ENCODE measurements around the gene SPATC1L.

SPATC1L gene

DNA sequence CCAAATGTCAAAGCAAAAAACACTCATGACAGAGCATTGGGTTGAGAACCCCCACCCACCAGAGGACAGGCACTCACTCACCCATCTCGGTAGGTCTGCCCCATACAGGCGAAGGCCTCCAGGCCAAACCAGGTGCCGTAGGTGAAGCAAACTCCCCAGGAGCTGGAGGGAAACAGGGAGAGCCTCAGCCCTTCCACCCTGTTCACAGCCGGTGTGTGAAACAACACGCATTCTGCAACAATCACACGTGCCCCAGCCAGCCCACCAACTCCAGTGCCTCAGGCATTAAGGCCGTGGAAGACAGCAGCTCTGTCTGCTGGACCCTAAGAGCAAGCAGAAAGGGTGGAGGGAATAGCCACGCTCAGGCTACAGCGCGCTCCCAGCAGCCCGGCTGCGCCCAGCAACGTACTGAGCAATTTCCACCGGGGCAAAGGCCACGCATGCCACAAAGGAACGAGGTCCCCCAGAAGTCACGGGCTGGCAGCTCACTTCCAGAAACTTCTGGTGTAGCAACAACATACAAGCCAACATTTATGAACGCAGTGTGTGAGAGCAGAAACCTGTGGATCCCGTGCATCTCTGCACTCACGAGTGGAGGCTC, 11.4 kb upstream of the SPATC1L start:
- Histone ChIP-seq H3K36me3 (ENCODE audit: control insufficient read depth in 4 of 4, insufficient read depth in 4 of 4, low read length in 3 of 4) (peaks cover 13 to 91% (median 48%) of the 10 kb centered on the region in 4 experiments), H3K4me1 (ENCODE audit: control extremely low read depth in 1 of 4, control insufficient read depth in 4 of 4, insufficient read depth in 4 of 4, low read length in 3 of 4) (no peaks in the 10 kb centered on the region), H3K4me3 (ENCODE audit: control insufficient read depth in 1 of 7, extremely low read depth in 1 of 7, insufficient read depth in 4 of 7, low read depth in 2 of 7, low read length in 6 of 7) (no peak overlapping the region), H3K27ac (ENCODE audit: insufficient read depth in 1 of 2, low read depth in 1 of 2, low read length in 2 of 2, poor library complexity in 1 of 2, severe bottlenecking in 2 of 2) (no peak overlapping the region), H3K9me3 (ENCODE audit: control extremely low read depth in 1 of 5, control insufficient read depth in 4 of 5, insufficient read depth in 2 of 5, low read depth in 1 of 5, low read length in 4 of 5) (no peaks in the 10 kb centered on the region), H3K27me3 (replicated peaks in 2 of 5; ENCODE audit: control insufficient read depth in 4 of 5, insufficient read depth in 5 of 5, low read length in 4 of 5) (no peaks in the 10 kb centered on the region)
- ChIA-PET CTCF (no interaction called here), POLR2A (no interaction called here)
- DNase-seq: no peak
- WGBS (ENCODE audit: insufficient coverage): 97% methylated on average over 20 of the region's 20 CpGs

DNA sequence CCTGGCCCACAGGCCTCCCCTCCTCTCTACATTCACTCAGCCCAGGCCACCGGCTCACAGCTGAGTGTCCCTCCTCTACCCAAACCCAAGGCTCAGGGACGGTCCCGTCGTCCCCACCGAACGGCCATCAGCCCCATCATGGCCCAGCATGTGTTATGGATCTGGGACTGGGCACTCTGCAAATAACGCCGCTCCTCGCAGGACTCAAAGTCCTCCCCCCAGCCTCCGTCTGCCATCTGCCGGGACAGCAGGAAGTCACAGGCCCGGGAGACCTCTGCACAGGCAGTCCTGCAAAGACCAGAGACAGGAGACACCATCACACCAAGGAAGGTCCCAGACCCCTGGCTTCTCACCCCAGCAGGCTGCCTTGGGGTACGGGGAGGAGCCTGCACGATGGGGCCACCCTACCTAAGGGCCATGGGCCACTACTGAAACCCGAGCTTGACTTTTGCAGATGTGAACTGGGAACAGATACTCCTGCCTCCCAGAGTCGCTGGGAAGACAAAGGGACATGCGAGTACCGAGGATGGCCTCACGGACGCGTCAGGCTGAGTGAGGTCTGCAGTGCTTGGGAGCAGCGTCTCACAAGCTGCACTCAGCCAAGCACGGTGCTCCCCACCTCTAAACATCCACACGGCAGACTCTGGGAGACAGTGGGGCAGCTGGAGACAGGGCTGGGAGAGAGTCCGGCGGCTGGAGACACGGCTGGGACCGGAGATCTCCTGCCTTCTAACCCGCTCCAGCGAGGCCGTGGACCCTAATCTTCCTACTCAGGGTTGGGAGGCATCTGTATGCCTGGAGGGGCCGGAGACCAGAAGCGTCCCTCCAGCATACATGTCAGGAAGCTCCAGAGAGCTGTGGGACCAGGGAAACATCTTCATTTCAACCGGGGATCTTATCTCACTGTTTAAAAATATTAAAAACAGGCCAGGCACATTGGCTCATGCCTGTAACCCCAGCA, 10.4 kb upstream of the SPATC1L start:
- ChIA-PET CTCF (no interaction called here), POLR2A (no interaction called here)
- DNase-seq: no peak
- Histone ChIP-seq H3K27ac (ENCODE audit: insufficient read depth in 1 of 2, low read depth in 1 of 2, low read length in 2 of 2, poor library complexity in 1 of 2, severe bottlenecking in 2 of 2) (no peak overlapping the region), H3K4me3 (ENCODE audit: control insufficient read depth in 1 of 7, extremely low read depth in 1 of 7, insufficient read depth in 4 of 7, low read depth in 2 of 7, low read length in 6 of 7) (no peak overlapping the region), H3K4me1 (ENCODE audit: control extremely low read depth in 1 of 4, control insufficient read depth in 4 of 4, insufficient read depth in 4 of 4, low read length in 3 of 4) (no peaks in the 10 kb centered on the region), H3K36me3 (ENCODE audit: control insufficient read depth in 4 of 4, insufficient read depth in 4 of 4, low read length in 3 of 4) (peaks cover 7 to 92% (median 45%) of the 10 kb centered on the region in 4 experiments), H3K9me3 (ENCODE audit: control extremely low read depth in 1 of 5, control insufficient read depth in 4 of 5, insufficient read depth in 2 of 5, low read depth in 1 of 5, low read length in 4 of 5) (no peaks in the 10 kb centered on the region), H3K27me3 (replicated peaks in 2 of 5; ENCODE audit: control insufficient read depth in 4 of 5, insufficient read depth in 5 of 5, low read length in 4 of 5) (no peaks in the 10 kb centered on the region)
- WGBS (ENCODE audit: insufficient coverage): over 99% methylated on average over 31 of the region's 34 CpGs

DNA sequence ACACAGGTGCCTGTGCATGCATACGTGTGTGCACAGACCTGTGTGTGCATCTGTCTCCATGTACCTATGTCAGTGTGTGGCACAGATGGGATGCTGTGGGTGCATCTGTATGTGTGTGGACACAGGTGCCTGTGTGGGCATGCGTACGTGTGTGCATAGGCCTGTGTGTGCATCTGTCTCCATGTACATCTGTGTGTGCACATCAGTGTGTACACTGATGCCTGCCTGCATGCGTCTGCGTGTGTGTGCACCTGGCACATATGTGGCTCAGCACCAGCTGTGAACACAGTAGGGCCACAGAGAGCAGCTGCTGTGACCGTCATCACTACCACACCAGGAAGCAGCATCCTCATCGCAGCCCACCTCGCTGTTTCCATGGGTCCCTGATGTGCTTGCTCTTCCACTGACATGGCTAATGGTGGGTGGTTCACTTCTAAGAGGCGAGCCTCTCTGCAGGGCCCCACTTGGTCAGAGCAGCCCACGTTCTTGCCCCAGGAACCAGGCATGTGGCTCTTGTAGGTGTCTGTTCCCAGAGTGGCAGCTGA, 9.6 kb upstream of the SPATC1L start:
- Histone ChIP-seq H3K36me3 (ENCODE audit: control insufficient read depth in 4 of 4, insufficient read depth in 4 of 4, low read length in 3 of 4) (peaks cover 2 to 91% (median 42%) of the 10 kb centered on the region in 4 experiments), H3K9me3 (ENCODE audit: control extremely low read depth in 1 of 5, control insufficient read depth in 4 of 5, insufficient read depth in 2 of 5, low read depth in 1 of 5, low read length in 4 of 5) (no peaks in the 10 kb centered on the region), H3K27me3 (replicated peaks in 2 of 5; ENCODE audit: control insufficient read depth in 4 of 5, insufficient read depth in 5 of 5, low read length in 4 of 5) (no peaks in the 10 kb centered on the region), H3K27ac (ENCODE audit: insufficient read depth in 1 of 2, low read depth in 1 of 2, low read length in 2 of 2, poor library complexity in 1 of 2, severe bottlenecking in 2 of 2) (no peak overlapping the region), H3K4me1 (ENCODE audit: control extremely low read depth in 1 of 4, control insufficient read depth in 4 of 4, insufficient read depth in 4 of 4, low read length in 3 of 4) (no peaks in the 10 kb centered on the region), H3K4me3 (ENCODE audit: control insufficient read depth in 1 of 7, extremely low read depth in 1 of 7, insufficient read depth in 4 of 7, low read depth in 2 of 7, low read length in 6 of 7) (no peak overlapping the region)
- ChIA-PET CTCF (no interaction called here), POLR2A (no interaction called here)
- DNase-seq: no peak
- WGBS (ENCODE audit: insufficient coverage): 99% methylated on average over 9 of the region's 10 CpGs

DNA sequence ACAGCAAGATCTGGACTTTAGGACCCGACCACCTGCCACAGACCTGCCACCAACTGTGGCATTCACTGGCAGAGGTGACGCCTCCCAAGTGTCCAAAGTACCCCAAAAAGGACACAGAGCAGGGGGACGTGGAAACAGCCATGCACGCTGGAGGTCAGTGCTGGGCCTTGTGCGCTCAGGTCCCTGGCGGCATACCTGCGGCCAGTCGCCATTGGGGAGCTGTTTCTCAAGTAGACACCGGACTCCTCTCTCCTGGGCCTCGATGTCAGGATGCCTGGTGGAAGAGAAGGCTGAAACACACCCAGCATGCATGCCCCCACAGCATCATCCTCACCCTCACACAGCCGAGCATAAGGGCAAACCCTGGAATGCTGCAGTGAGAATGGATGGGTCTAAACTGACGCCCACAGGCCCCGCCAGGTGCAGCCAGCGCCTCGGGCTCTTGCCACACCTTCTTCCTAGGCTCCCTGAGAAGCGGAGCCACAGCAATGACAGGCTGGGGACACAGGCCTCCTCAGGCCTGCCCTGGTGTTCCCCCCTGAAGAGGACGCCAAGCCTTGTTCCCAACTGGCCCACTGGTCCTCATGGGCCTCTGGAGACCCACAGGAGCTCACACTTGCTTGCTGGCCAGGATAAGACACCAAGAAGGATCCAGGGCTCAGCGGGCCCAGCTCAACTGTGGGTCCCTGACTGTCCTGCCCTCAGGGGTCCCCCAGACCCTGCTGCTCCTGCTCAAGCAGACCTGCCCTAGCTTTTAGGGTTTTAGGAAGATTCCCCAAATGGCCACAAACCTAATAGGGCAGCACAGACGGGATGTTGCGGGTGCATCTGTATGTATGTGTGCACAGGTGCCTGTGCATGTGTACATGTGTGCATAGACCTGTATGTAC, 7.7 kb upstream of the SPATC1L start:
- H3K4me1 ChIP-seq (ENCODE audit: control extremely low read depth in 1 of 4, control insufficient read depth in 4 of 4, insufficient read depth in 4 of 4, low read length in 3 of 4): no peaks in the 10 kb centered on the region
- H3K4me3 ChIP-seq (ENCODE audit: control insufficient read depth in 1 of 7, extremely low read depth in 1 of 7, insufficient read depth in 4 of 7, low read depth in 2 of 7, low read length in 6 of 7): no peak overlapping the region
- 95% methylated on average over 15 of the region's 20 CpGs for WGBS (ENCODE audit: insufficient coverage)
- ChIA-PET POLR2A (no interaction called here), CTCF (no interaction called here)
- H3K9me3 ChIP-seq (ENCODE audit: control extremely low read depth in 1 of 5, control insufficient read depth in 4 of 5, insufficient read depth in 2 of 5, low read depth in 1 of 5, low read length in 4 of 5): no peaks in the 10 kb centered on the region
- H3K27me3 ChIP-seq (replicated peaks in 2 of 5; ENCODE audit: control insufficient read depth in 4 of 5, insufficient read depth in 5 of 5, low read length in 4 of 5): no peaks in the 10 kb centered on the region
- peaks cover 2 to 88% (median 42%) of the 10 kb centered on the region in 4 experiments for H3K36me3 ChIP-seq (ENCODE audit: control insufficient read depth in 4 of 4, insufficient read depth in 4 of 4, low read length in 3 of 4)
- DNase-seq: no peak
- no peak overlapping the region for H3K27ac ChIP-seq (ENCODE audit: insufficient read depth in 1 of 2, low read depth in 1 of 2, low read length in 2 of 2, poor library complexity in 1 of 2, severe bottlenecking in 2 of 2)

DNA sequence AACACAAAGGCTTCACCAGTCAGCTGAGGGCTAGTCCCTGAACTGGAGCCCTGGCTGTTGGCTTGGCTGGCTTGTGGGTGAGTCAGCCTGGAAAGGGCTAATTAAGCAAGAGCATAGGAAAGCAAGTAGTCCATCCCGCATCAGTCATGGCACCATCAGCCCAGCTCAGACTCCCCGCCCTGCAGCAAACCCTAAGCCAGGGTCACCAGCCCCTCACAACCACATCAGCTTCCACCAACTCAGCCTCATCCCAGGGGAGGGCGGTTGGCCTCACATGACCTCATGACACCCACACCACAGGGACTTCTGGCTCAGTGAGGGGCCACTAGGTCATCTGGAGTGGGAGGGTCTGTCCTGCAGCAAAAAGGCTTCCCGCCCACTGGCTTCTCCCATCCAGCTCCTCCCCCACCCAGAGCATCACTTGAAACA, 7.0 kb upstream of the SPATC1L start:
- DNase-seq: no peak
- no peak overlapping the region for H3K27ac ChIP-seq (ENCODE audit: insufficient read depth in 1 of 2, low read depth in 1 of 2, low read length in 2 of 2, poor library complexity in 1 of 2, severe bottlenecking in 2 of 2)
- H3K27me3 ChIP-seq (replicated peaks in 2 of 5; ENCODE audit: control insufficient read depth in 4 of 5, insufficient read depth in 5 of 5, low read length in 4 of 5): no peaks in the 10 kb centered on the region
- CTCF ChIA-PET: no interaction called here
- POLR2A ChIA-PET: no interaction called here
- H3K4me3 ChIP-seq (ENCODE audit: control insufficient read depth in 1 of 7, extremely low read depth in 1 of 7, insufficient read depth in 4 of 7, low read depth in 2 of 7, low read length in 6 of 7): no peak overlapping the region
- H3K4me1 ChIP-seq (ENCODE audit: control extremely low read depth in 1 of 4, control insufficient read depth in 4 of 4, insufficient read depth in 4 of 4, low read length in 3 of 4): no peaks in the 10 kb centered on the region
- no CpG with 5 or more reads among the region's 4 CpGs for WGBS (ENCODE audit: insufficient coverage)
- peaks cover 2 to 81% (median 36%) of the 10 kb centered on the region in 4 experiments for H3K36me3 ChIP-seq (ENCODE audit: control insufficient read depth in 4 of 4, insufficient read depth in 4 of 4, low read length in 3 of 4)
- H3K9me3 ChIP-seq (ENCODE audit: control extremely low read depth in 1 of 5, control insufficient read depth in 4 of 5, insufficient read depth in 2 of 5, low read depth in 1 of 5, low read length in 4 of 5): no peaks in the 10 kb centered on the region

DNA sequence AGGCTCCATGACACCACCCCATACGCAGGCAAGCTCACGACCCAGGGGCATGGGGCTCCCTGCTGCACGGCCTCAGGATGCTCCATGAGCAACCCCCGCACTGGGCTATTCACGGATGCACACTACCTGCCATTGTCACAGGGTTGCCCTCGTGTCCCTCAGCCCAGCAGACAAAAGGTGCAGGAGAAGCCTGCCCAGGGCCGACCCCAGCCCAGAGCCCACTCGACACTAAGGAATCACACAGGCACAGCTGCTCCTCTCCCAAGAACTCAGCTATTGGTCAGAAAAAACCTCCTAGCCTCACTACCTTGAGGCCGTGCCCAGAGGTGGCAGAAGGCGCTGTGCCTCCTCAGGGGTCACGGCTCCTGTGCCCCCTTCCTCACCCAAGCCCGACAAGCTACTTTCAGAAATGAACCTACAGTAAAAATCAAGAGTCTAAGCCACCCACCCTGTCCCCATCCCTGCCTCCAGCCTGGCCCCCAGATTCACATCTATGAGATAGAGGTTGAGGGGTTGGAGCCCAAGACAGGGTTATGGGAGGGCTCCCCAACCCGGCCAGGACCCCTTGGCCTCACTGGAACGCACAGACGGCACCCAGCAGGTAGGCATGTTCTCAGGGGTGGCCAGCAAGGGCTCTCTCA, 6.4 kb upstream of the SPATC1L start:
- WGBS (ENCODE audit: insufficient coverage): 95% methylated on average over 11 of the region's 15 CpGs
- Histone ChIP-seq H3K36me3 (ENCODE audit: control insufficient read depth in 4 of 4, insufficient read depth in 4 of 4, low read length in 3 of 4) (peaks cover 2 to 75% (median 29%) of the 10 kb centered on the region in 4 experiments), H3K4me1 (ENCODE audit: control extremely low read depth in 1 of 4, control insufficient read depth in 4 of 4, insufficient read depth in 4 of 4, low read length in 3 of 4) (peaks cover 0 to 2% (median 0%) of the 10 kb centered on the region in 4 experiments), H3K4me3 (ENCODE audit: control insufficient read depth in 1 of 7, extremely low read depth in 1 of 7, insufficient read depth in 4 of 7, low read depth in 2 of 7, low read length in 6 of 7) (no peak overlapping the region), H3K27ac (ENCODE audit: insufficient read depth in 1 of 2, low read depth in 1 of 2, low read length in 2 of 2, poor library complexity in 1 of 2, severe bottlenecking in 2 of 2) (no peak overlapping the region), H3K9me3 (ENCODE audit: control extremely low read depth in 1 of 5, control insufficient read depth in 4 of 5, insufficient read depth in 2 of 5, low read depth in 1 of 5, low read length in 4 of 5) (no peaks in the 10 kb centered on the region), H3K27me3 (replicated peaks in 2 of 5; ENCODE audit: control insufficient read depth in 4 of 5, insufficient read depth in 5 of 5, low read length in 4 of 5) (no peaks in the 10 kb centered on the region)
- DNase-seq: no peak
- ChIA-PET CTCF (no interaction called here), POLR2A (no interaction called here)
